Vagina (tissue), 2 donors: ENCODE measurements around the gene TOMM20. TPM values are rescaled to one million over a fixed set of nuclear protein-coding genes. Genes with fewer than 3 reads are reported as not detected.
A peak's percentile ranks its signal among the peaks of the same experiment; 100 is the strongest.

Experiments
- DNase-seq, 2 donors: peaks; one replicate each; pipeline ENCODE4 v3.0.0-alpha.2; 2017; ENCODE audit errors: extremely low spot score in 2 of 2
- H3K27ac ChIP-seq: fragments of 200-600 bp; sonication (generic); one replicate; pipeline ENCODE4 v1.5.1; 2019
- H3K27me3 ChIP-seq: fragments of 200-600 bp; sonication (generic); one replicate; pipeline ENCODE4 v1.5.1; 2019
- H3K36me3 ChIP-seq, 2 donors: fragments of 200-600 bp; sonication (generic); one replicate each; pipeline ENCODE4 v1.5.1; 2017 to 2019
- H3K4me1 ChIP-seq: fragments of 200-600 bp; sonication (generic); one replicate; pipeline ENCODE4 v1.5.1; 2019
- H3K4me3 ChIP-seq, 2 donors: fragments of 200-600 bp; sonication (generic); 1 replicate in 1 of 2; 2 replicates in 1 of 2; pipeline ENCODE4 v1.5.1; 2016 to 2019
- H3K9me3 ChIP-seq: fragments of 200-600 bp; sonication (generic); one replicate; pipeline ENCODE4 v1.5.1; 2019
- CTCF ChIP-seq, 3 experiments: fragments of 450-650 bp in 2 of 3; fragments of 200-600 bp in 1 of 3; sonication (generic) in 1 of 3; IDR thresholded peaks; one replicate each; pipeline ENCODE4 v1.5.1; 2017 to 2019; ENCODE audit warnings: antibody characterized with exemption in 3 of 3, mild to moderate bottlenecking in 2 of 3, moderate library complexity in 2 of 3
- POLR2A ChIP-seq, 2 donors: fragments of 450-650 bp; IDR thresholded peaks; one replicate each; pipeline ENCODE4 v1.6.1; 2017; ENCODE audit warnings: antibody characterized with exemption in 2 of 2, mild to moderate bottlenecking in 2 of 2, moderate library complexity in 2 of 2
- POLR2AphosphoS5 ChIP-seq, 2 donors: sonication (generic); formaldehyde crosslinking; IDR thresholded peaks; one replicate each; pipeline ENCODE4 v1.9.0; 2017; ENCODE audit warnings: antibody characterized with exemption in 2 of 2, mild to moderate bottlenecking in 2 of 2, low read depth in 1 of 2; ENCODE audit not compliant: insufficient read depth in 1 of 2
- intact Hi-C: fragments of 100-400 bp; cut with DNase I; formaldehyde crosslinking; loops from one replicate; pipeline ENCODE4 v1.15.1; 2023
- total RNA-seq: library from RNA; depleted of rRNA; stranded (reverse); fragments of >200 nt; gene quantifications from one replicate; pipeline ENCODE4 v1.2.3, GENCODE V29; 2016

TOMM20 gene
- total RNA-seq = 71.9 TPM

- Histone ChIP-seq H3K36me3 (peaks cover 0 to under 1% of the 10 kb centered on the region in 2 donors), H3K4me3 (peak within 1 kb of the TSS; percentile 84 to 87), H3K27ac (peak within 1 kb of the TSS; percentile 83), H3K27me3 (no peaks in the 10 kb centered on the region), H3K4me1 (peaks cover 41% of the 10 kb centered on the region), H3K9me3 (no peaks in the 10 kb centered on the region)
- intact Hi-C loops = no loop called here
- DNase-seq = peak in 1 of 2 donors; percentile 96
- peak in 1 of 2 donors; percentile 21 for TF ChIP-seq POLR2A (IDR thresholded peaks at IDR 0.05)
- TF ChIP-seq CTCF (IDR thresholded peaks at IDR 0.05) = no peak
- peak; percentile 92 to 98 for TF ChIP-seq POLR2AphosphoS5 (IDR thresholded peaks at IDR 0.05; ENCODE audit: insufficient read depth in 1 of 2, low read depth in 1 of 2)
Observed at GRCh38 chr1:235128456-235129328, at the start of gene TOMM20. Gene TOMM20, minus strand, starts transcription at chr1:235128837. Its CDS starts 122 bp downstream, at chr1:235128715.

GRCh38 chr1:235176486-235176885, 47.8 kb upstream of the TOMM20 start:
- Histone ChIP-seq H3K27me3 (no peaks in the 10 kb centered on the region), H3K4me3 (no peak overlapping the region), H3K27ac (no peak overlapping the region), H3K9me3 (no peaks in the 10 kb centered on the region), H3K4me1 (no peaks in the 10 kb centered on the region), H3K36me3 (peaks cover 4 to 52% of the 10 kb centered on the region in 2 donors)
- intact Hi-C loops = no loop called here
- no peak for TF ChIP-seq POLR2AphosphoS5 (IDR thresholded peaks at IDR 0.05; ENCODE audit: insufficient read depth in 1 of 2, low read depth in 1 of 2)
- TF ChIP-seq POLR2A (IDR thresholded peaks at IDR 0.05) = no peak
- DNase-seq = no peak

- H3K4me3 ChIP-seq = no peak overlapping the region
- TF ChIP-seq POLR2AphosphoS5 (IDR thresholded peaks at IDR 0.05; ENCODE audit: insufficient read depth in 1 of 2, low read depth in 1 of 2) (no peak), POLR2A (IDR thresholded peaks at IDR 0.05) (no peak), CTCF (IDR thresholded peaks at IDR 0.05) (no peak)
- H3K27ac ChIP-seq = no peak overlapping the region
- intact Hi-C loops = no loop called here
- no peaks in the 10 kb centered on the region for H3K27me3 ChIP-seq
- H3K4me1 ChIP-seq = no peaks in the 10 kb centered on the region
- DNase-seq = no peak
- H3K9me3 ChIP-seq = no peaks in the 10 kb centered on the region
- H3K36me3 ChIP-seq = peaks cover 6 to 51% of the 10 kb centered on the region in 2 donors
Observed at GRCh38 chr1:235169986-235170385, 41.3 kb upstream of the TOMM20 start.

GRCh38 chr1:235168375-235168774, 39.7 kb upstream of the TOMM20 start:
- no peaks in the 10 kb centered on the region for H3K4me1 ChIP-seq

More at GRCh38 chr1:235168375-235168774, 39.7 kb upstream of the TOMM20 start:
- no peak overlapping the region for H3K27ac ChIP-seq
- DNase-seq = no peak
- H3K36me3 ChIP-seq = peaks cover 6 to 37% of the 10 kb centered on the region in 2 donors
- no peak for TF ChIP-seq CTCF (IDR thresholded peaks at IDR 0.05)
- TF ChIP-seq POLR2A (IDR thresholded peaks at IDR 0.05) = no peak
- no peak for TF ChIP-seq POLR2AphosphoS5 (IDR thresholded peaks at IDR 0.05; ENCODE audit: insufficient read depth in 1 of 2, low read depth in 1 of 2)
- intact Hi-C loops = no loop called here
- H3K4me3 ChIP-seq = no peak overlapping the region
- no peaks in the 10 kb centered on the region for H3K27me3 ChIP-seq
- no peaks in the 10 kb centered on the region for H3K9me3 ChIP-seq
